Fibroblast of skin of right biceps (primary cell): ENCODE data around the gene KCTD21.

Experiments
- DNase-seq: peaks from one replicate; pipeline ENCODE4 v3.0.0-alpha.2; 2013

KCTD21 gene

DNA sequence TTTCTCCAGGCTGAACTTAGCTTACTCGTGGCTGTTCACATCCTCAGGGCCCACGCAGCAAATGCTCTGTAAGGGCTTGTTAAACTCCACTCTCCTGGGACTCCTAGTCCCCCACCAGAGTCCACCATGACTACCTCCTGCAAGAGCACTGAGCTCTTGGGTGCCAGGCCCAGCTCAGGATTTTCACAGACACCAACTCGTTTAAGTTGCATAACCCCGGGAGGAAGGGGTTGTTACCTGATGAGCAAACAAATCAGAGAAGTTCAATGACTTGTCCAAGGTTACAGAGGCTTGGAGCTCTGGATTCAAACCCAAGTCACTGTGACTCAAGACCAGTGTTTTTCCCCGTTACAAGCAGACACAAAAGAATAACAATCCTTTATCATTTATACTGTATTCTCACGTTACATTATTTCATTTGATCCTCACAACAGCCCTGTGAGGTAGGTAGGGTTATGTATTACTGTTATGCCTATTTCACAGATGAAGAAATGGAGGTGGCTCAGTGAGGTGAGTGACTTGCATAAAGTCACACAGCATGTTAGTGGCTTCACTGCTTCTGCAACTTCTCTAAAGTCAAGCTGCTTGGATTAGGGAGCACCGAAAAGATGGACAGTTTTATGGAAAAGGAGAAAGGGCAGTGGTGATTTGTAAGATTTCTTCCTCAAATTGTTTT lies 17.4 kb downstream of the KCTD21 start:
- no peak for DNase-seq

DNA sequence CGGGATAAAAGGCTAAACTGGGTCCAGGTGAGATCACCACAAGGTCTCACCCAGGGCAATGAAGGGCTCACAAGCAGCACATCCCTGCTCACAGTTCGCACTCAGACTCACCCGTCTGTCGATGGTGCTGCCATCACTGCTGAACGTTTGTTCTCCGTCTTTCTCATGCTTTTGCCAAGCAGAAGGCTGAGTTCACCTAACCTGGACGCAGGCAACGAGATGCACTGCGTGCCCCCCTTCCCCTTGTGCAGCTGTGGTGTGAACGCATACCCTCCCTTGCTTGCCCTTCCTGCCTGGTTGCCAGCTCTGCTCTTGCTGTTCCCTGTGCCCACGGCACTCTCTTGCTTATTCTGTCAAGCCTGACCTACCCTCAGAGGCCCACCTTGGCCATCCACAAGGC lies 18.0 kb downstream of the KCTD21 start:
- no peak for DNase-seq

DNA sequence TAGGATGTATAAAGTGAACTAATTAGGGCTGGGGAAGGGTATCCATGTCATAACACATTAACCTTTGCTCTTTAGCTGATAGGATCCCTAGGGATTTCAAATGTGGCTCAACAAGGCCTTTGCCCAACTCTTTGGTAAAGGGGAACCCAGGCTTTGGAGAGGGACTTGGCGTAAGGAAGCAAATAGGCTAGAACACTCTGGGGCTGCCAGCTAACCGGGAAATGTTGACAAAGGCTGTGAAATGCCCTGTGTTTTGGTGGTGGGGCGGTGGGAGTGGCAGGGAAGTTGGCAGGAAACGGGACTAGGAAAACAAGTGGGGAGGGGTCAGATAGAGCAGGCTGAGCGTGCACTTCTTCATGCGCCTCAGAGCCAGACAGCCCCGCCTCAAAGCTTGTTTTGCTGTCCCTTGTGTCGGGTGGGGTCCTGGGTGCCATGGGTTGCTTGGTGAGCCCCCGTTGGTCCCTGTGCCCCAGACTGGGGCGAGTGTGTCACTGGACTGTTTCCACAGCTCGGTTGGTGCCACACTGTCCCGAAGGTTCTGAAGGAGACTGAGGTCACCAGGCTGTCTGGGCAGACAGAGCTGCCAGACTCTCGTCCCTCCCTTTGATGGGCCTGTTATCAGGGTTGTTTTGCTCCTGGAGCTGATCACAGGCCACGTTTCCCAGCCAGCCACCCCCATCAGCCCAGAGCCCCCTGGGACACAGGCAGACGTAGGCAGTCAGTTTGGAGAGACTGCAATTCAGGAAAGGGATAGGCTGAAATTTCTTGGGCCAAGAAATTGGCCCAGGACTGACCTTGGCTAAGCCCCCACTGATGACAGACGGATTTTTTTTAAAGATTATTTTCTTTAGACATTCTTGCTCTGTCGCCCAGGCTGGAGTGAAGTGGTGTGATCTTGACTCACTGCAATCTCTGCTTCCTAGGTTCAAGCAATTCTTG lies 19.6 kb downstream of the KCTD21 start:
- peak; percentile 94 for DNase-seq

DNA sequence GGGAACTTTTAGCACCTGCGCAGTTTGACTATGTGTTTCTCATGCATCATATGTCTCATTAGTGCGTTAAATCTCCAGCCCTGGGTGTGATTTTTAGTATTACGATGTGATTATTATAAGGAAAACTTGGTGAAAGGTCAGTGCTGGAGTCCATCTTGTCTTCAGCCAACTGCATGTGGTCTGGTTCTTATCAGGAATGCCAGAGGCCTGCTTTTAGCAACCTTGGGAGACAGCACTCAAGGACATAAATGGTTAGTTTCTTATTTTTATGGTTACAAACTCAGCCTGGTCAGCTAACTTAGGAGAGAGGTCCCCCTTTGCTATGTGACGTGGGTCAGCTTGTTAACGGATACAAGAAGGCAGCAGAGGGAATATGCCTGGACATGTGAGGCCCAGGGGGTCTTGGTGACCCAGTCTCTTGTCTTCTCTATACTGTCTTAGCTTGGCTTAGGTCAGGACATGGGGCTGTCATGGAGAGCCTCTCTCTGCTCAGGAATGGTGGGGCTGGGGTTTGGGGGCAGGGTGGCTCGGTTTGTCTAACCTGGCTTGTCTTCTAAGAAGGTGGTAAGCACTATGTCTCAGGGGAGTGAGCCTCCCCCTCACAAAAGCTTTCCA lies 21.5 kb downstream of the KCTD21 start:
- no peak for DNase-seq

DNA sequence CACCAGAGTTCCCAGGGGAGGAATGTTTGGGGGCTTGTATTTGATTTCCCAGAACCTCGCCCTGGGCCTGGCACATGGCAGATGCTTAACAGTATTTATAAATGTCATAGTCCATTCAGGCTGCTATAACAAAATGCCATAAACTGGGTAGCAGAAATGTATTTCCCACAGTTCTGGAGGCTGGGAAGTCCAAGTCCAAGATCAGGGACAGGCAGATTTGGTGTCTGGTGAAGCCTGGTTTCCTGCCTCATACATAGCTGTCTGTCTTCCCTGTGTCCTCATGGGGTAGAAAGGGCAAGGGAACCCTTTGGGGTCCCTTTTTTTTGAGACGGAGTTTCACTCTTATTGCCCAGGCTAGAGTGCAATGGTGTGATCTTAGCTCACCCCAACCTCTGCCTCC lies 24.0 kb downstream of the KCTD21 start:
- no peak for DNase-seq

DNA sequence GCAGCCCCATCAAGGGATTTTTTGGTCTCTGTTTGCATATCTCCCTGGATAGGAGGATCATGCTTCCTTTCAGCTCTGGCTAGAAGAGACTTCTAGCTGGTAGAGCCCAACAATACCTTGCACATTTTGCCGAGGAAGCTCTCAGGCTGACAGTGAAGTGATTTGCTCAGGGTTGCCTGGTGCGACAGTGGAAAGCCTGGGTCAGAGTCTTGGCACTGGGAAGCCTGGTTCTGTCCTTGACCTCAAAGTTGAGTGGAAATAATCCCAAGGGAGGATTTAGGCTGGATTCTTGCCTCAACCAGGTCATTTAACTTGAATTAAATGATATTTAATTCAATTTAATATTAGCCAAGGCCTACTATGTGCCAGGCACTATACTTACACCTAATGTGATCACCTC lies 24.6 kb downstream of the KCTD21 start:
- DNase-seq, result no peak

DNA sequence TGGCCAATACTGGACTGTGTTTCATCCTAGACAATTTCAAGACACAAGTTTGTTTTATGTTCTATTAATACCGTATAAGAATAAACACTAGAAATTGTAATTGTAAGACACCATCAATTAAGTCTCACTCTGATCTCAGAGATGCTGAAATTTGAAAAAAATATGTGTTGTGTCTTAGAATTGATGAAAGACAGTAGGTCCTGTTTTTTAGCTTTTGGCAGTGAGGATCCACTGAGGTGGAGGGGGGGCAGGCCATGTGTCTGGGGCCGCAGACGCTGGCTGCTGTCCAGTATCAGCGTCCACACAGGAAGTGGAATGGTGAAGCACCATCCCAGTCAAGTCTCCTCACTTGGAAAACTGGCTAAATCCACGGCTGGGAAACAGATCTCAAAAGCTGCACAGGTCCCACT lies 26.5 kb downstream of the KCTD21 start:
- DNase-seq, result peak; percentile 28

DNA sequence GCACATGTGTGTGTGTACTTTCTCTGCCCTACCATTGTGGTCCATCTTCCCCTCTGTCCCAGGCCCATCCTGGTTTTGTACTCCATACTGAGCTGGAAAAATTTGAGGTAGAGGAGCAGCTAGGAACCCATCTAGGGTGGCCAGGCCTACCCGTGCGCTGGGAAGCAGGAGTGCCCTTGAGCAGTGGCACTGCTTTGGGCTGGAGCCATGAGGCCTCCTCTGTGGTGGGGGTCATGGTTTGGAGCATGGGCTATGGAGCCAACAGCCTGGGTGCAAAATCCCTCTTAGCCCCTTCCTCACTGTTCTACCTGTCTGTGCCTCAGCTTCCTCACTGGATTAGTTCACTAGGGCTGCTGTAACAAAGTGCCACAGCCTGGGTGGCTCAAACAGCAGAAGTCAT lies 27.1 kb downstream of the KCTD21 start:
- no peak for DNase-seq

DNA sequence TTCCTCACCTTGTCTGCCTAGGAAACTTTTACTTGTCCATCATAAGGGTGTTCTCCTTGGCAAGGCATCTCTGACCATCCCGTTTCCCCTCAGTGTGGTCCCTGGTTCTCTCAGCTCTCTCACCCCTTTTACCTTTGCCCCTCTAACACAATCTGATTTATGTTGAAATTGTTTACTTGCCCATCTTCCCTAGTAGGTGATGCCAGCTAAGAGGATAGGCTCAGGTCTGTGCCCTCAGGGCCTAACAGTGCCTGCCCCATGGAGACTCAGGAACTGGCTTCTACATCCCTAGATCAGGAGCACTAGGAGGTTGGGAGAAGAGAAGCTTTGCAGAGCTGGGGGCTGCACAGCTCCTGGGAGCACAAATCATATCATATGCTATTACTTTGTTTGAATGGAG lies 27.9 kb downstream of the KCTD21 start:
- DNase-seq, result no peak

DNA sequence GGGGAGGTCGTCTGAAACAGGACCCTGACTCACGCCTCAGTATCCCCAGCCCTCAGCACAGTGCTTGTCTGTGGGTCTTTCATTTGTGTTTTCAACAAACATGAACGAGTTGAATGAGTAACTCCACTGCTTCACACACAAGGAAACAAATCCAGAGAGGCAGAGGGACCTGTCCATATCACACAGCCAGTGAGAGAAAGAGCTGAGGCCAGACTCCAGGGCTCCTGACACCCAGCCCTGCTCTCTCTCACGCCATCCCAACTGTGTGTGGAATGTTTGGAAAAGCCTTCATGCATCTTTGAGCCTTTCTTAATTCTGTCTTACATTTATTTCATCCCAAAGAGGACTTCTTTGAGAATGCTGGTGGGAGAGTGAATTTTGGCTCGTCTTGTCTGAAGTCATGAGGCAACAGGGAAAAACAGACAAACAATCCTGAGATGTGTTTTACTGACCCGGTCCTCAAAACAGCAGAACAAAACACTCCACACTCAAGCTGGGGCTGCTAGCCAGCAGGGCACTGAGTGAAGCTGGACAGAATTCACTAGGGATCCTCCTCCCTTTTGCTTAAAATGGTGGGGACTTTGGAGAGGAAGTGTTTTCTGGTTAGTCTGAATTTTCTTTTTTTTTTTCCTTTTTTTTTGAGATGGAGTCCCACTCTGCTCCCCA lies 29.3 kb downstream of the KCTD21 start:
- no peak for DNase-seq

DNA sequence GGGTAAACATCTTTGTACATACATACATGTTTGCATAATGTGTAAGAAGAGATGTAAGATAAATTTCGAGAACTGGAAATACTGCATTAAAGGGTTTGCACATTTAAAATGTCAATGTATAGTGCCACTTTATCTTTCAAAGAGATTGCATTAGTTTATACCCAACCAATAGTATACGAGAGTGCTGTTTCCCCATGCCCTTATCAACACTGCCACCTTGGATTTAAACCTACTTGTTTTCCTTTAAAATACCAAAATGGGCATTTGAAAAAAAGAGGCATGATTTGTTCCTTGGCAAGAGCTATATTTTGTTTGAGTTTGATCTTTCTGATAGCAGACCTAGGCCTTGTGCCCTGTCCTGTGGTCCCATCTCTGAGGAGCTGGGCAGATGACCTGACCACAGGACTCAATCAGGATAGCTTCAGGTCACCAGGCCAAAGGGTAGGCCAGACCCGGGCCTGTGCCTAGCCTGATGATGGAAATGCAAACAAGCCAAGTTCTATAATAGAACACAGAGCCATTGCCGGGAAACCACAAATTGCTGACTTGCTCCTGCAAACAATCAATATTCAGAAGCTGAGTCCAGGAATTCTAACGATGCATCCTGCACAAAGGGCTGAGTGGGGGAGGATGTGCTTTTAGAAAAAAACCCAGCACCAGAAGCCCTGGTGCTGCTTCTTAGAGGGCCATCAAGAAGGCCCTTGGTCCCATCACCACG lies 32.1 kb downstream of the KCTD21 start:
- DNase-seq, result peak; percentile 64

DNA sequence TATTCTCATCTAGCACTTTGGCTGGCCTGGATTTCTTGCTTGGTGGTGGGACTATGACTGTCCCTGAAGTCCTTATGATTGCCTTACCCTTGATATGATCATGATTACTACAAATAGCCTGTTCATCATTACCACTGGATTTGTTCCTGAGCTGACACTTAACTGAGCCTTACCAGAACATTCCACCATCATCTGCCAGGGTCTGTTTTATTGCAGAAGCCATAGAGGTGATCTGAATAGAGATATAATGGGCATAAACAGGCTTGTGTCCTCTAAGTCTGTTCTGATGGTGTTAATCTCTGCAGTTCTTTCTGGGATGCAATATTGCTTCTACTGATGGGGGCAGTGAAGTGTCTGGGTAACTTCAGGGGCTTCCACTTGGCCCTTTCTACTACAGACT lies 36.6 kb downstream of the KCTD21 start:
- DNase-seq, result no peak

DNA sequence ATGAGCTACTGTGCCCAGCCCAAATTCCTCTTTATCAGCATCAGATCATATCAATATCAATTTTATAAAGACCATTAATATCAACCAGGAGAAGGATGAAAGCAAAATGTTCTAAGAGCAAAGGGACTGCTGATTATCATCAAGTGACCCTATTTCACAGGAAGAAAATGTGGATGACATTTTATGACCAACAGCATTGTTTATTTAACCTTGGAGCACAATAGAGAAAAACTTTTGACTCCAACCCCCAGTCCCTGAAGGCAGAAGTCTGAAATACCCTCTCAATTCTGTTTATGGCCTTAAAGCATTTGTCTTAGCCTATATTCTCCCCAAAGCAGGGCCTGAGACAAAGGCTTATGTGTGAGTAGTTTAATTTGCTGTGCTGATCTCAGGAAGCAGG lies 37.7 kb downstream of the KCTD21 start:
- DNase-seq, result no peak

DNA sequence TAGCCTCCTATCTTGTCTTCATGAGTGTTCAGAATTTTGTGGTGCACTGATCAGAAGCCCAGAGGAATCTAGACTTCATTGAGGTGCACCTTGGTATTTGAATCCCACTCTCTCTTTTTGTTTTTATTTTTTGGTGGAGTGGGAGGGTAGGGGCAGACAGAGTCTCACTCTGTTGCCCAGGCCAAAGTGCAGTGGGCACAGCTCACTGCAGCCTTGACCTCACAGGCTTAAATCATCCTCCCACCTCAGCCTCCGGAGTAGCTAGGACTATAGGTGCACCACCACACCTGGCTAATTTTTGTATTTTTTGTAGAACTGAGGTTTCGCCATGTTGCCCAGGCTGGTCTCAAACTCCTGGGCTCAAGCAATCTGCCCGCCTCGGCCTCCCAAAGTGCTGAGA lies 38.1 kb downstream of the KCTD21 start:
- no peak for DNase-seq

DNA sequence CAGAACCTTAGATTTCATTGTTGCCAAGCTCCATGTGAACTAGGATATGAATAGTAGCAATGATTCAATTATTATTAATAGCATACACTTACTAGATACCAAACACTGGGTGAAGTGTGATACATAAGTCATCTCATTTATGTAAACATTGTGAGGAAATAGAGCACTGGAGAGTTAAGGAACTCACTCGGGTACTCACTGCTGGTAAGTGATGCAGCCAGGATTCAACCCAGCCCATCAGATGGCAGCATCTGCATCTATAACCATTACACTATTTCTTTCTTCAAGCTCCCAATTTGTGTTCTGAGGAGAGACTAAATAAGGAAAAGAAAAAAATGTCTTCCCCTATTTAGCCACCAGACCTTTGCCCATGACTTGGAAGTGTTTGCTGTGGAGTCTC lies 38.8 kb downstream of the KCTD21 start:
- DNase-seq, result peak; percentile 62

DNA sequence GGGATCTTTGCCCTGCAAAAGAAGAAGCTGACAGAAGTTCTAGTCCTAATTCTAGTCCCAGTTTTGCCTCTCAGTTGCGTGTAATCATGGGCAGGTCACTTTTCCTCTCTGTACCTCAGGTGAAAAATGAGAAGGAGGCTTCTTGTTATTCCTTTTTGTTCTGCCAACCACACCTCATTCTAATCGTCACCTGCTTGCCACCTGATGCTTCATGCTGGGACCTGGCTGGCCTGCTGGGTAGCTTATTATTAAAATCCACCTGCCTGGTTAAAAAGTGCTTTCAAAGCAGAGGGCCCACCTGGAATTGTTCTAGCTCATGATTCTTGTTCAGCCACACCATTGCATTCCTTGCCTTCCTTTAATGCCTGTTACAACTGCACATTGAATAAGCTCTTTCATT lies 40.6 kb downstream of the KCTD21 start:
- no peak for DNase-seq

DNA sequence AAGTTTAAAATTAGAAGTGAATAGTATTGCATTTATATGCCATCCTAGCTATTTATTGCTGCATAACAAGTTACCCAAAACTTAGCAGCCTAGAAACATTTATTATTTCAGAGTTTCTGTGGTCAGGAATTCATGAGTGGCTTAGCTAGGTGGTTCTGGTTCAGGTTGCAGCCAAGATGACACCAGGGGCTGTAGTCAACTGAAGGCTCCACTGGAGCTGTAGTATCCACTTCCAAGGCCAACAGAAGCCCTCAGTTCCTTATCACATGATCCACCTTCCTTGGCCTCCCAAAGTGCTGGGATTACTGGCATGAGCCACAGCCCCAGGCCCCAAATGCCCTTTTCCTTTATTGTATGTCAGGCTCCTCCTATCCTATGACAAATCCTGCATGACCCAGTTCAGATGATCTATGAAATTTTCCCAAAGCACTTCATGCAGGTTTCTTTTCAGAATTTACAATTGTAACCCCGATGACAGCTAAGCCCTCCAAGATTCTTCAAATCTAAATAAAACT lies 42.9 kb downstream of the KCTD21 start:
- no peak for DNase-seq

DNA sequence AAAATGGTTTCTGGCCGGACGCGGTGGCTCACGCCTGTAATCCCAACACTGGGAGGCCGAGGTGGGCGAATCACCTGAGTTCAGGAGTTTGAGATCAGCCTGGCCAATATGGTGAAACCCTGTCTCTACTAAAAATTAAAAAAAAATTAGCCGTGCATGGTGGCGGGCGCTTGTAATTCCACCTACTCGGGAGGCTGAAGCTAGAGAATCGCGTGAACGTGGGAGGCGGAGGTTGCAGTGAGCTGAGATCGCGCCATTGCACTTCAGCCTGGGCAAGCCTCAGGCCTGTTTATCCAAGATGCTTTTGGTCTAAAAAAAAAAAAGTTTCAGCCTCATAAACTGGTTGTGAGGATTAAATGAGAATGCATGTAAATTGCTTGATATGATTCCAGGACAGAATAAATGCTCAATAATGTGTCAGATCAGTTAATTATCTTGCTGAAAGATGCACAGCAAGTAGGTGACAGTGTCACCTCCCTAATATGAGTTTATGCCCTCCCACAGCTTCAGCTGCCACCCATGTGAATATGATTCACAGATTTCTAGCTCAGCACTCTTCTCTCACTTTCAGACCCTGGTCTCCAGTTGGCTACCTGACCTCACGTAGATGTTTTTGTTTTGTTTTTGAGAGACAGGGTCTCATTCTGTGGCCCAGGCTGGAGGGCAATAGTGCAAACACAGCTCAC lies 47.9 kb downstream of the KCTD21 start:
- DNase-seq, result no peak

DNA sequence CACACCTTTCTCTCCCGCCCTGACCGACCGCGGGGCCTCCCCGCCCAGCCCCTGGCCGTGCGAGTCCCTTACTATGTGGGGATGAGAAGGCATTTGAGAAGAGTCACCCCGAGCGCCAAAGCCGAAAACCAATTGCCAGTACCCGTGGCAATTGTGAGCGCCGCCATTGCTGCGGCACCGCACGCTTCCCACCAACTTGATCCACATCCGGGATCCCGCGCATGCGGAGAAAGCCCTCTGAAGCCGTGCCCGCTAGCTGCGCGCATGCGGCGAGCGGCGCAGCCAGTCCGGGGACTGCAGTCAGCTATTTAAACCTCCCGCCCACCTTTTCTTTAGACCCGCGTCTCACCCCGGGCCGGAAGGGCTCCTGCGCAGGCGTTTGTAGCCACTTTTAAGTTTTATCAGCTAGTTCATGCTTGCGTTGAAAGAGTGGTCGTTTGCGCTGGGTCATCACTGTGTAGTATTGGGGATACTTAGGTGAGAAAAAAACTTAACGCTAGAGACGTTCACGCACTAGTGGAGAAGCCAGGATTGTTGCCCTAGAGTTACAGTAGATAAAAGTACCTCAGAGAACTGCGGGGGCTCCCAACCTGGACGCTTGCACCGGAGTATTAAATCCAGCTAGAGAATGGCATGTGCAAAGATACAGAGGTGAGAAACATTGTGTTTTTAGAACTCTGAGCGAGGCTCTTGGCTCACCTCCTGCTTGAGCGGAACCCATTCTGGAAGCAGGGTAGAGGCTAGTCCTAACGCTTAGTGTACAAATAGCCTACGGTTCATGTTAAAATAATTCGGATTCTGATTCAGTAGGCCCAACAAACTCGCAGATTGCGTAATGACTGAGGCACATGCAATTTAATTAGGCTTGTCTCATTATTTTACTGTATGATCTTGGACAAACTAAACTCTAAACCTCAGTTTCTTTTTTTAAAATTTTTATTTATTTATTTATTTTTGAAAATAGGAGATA lies 48.7 kb downstream of the KCTD21 start, which contains the start of gene ALG8:
Gene ALG8, minus strand, starts transcription at position 205 of the 970 bp plus-strand sequence. Its CDS starts 38 bp downstream, at position 167.
- DNase-seq, result peak; percentile 95

DNA sequence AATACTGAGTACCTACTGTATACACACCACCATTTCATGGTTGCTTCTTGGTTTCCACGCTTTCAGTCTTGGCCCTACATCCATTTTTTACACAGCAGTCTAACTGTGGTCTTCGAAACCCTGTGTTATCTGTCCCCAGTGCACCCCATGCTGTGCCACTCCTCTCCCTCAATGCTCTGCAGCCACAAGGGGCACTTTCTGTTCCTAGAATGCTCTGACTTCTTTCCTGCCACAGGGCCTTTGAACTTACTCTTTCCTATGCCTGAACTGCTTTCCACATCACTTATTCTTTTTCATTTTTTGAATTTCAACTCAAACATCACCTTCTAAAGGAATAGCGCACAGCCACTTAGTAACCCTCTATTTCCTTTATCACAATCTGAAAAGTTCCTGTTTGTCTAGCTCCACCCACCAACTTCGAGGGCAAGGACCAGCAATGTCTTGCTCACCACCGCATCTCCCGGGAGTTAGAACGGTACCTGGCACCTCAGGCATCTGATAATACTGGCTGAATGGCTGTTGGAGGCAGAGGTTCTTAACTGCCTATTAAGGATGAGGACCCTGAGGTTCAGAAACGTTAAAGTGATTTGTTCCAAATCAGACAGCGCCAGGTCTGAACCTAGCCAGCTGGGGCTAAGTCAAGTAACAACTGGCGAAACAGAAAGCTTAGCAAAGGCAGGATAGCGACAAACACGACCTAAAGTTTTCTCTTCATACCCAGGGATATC lies 49.6 kb downstream of the KCTD21 start:
- peak; percentile 37 for DNase-seq
